Keratinocyte (primary cell): ENCODE measurements around the gene KIF5A.

Experiments used
- EZH2 ChIP-seq: IDR thresholded peaks from one replicate; pipeline ENCODE4 v1.6.1; 2012; ENCODE audit warnings: inconsistent platforms, mild to moderate bottlenecking, low read length, moderate library complexity
- TF ChIP-seq, protein P1 (sequence below), 3 experiments: IDR thresholded peaks in 1 of 3; conservative IDR thresholded peaks in 1 of 3; optimal IDR thresholded peaks in 1 of 3; 2 replicates in 2 of 3; 3 replicates in 1 of 3; pipeline versions ENCODE3 to v1.5.1; 2011; ENCODE audit warnings: low read length in 3 of 3, mild to moderate bottlenecking in 3 of 3, moderate library complexity in 2 of 3, control low read depth in 1 of 3, inconsistent platforms in 1 of 3; ENCODE audit not compliant: insufficient read depth in 2 of 3; ENCODE audit errors: extremely low read depth in 1 of 3

DNA sequence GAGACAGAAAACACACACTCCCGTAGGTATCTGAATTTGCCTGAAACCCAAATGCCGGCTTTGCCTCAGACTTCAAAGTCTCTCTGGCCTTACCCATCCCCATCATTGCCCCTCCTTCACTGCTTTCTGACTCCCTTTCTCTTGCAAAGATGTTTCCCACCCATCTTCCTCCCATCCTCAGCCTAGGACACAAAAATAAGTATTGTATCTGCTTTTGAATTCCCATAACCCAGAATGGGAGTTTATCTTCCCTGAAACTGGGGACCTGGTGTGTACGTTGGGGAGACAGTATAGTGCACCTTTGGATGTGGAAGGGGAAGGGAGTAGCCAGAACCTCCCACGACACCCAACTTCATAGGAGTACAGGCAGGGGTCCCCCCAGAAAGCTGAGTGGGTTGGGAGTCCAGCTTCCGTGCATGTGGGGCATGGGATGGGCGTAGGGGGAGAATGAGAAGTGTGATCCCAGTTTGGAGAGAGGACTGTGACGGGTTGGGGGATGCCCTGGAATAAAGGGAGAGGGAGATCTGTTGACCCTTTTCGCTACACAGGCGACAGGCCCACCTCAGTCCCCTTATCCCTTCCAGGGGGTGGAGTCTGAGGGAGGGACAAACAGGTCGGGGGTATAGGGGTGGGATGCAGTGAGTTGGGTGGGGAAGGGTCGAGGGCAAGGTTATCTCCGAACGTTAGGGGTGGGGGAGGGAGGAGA, 488 bp upstream of the KIF5A start:
- TF ChIP-seq, protein P1, sequence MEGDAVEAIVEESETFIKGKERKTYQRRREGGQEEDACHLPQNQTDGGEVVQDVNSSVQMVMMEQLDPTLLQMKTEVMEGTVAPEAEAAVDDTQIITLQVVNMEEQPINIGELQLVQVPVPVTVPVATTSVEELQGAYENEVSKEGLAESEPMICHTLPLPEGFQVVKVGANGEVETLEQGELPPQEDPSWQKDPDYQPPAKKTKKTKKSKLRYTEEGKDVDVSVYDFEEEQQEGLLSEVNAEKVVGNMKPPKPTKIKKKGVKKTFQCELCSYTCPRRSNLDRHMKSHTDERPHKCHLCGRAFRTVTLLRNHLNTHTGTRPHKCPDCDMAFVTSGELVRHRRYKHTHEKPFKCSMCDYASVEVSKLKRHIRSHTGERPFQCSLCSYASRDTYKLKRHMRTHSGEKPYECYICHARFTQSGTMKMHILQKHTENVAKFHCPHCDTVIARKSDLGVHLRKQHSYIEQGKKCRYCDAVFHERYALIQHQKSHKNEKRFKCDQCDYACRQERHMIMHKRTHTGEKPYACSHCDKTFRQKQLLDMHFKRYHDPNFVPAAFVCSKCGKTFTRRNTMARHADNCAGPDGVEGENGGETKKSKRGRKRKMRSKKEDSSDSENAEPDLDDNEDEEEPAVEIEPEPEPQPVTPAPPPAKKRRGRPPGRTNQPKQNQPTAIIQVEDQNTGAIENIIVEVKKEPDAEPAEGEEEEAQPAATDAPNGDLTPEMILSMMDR (optimal IDR thresholded peaks at IDR 0.05 in 1 of 3, IDR thresholded peaks at IDR 0.05 in 1 of 3, conservative IDR thresholded peaks at IDR 0.05 in 1 of 3; ENCODE audit: extremely low read depth in 1 of 3, insufficient read depth in 2 of 3, low read length in 3 of 3), result no peak
- TF ChIP-seq EZH2, result no peak
